Panc1 (cell line): ENCODE data around the gene APCDD1. TPM values are rescaled to one million over a fixed set of nuclear protein-coding genes. Genes with fewer than 3 reads are reported as not detected.

ENCODE experiments used
- ATAC-seq: fragments of 200-7000 bp; cut with Tn5 transposase; 2 replicates; pipeline ENCODE4 v1.9.1; 2020; ENCODE audit warnings: mild to moderate bottlenecking, moderate library complexity
- BruUV-seq: library from RNA; stranded (reverse); fragments of 400-500 nt; replicated peaks from 2 replicates; lab custom pipeline; 2021; lab: Mats Ljungman, UMichigan
- CTCF ChIA-PET: fragments of 300-600 bp; sonication (Branson Sonifier 250); formaldehyde crosslinking; loops from one replicate; lab custom pipeline; 2022; ENCODE audit warnings: antibody characterized with exemption; lab: Charles Lee
- POLR2A ChIA-PET: fragments of 300-600 bp; sonication (Branson Sonifier 250); formaldehyde crosslinking; loops from one replicate; lab custom pipeline; 2022; ENCODE audit warnings: antibody characterized with exemption; lab: Charles Lee
- DNase-seq: peaks from one replicate; pipeline ENCODE4 v3.0.0-alpha.2; 2010; ENCODE audit warnings: low read depth, low spot score
- H3K27ac ChIP-seq: 2 replicates; pipeline ENCODE4 v1.5.1; 2011; ENCODE audit warnings: mild to moderate bottlenecking, low read length, inconsistent platforms
- H3K27me3 ChIP-seq: fragments of 200-500 bp; sonication (Bioruptor generic); 2 replicates; pipeline ENCODE4 v1.6.0; 2014; ENCODE audit warnings: low read length, inconsistent platforms; ENCODE audit not compliant: control insufficient read depth, insufficient read depth
- H3K36me3 ChIP-seq: fragments of 200-500 bp; sonication (Bioruptor generic); 2 replicates; pipeline ENCODE4 v1.5.1; 2014; ENCODE audit warnings: inconsistent platforms, mild to moderate bottlenecking, low read length, moderate library complexity; ENCODE audit not compliant: control insufficient read depth, insufficient read depth
- H3K4me1 ChIP-seq: 2 replicates; pipeline ENCODE4 v1.5.1; 2011; ENCODE audit warnings: inconsistent platforms, mild to moderate bottlenecking, low read length, moderate library complexity; ENCODE audit not compliant: control insufficient read depth, insufficient read depth
- H3K4me3 ChIP-seq, 2 experiments: 2 replicates each; pipeline ENCODE4 v1.5.1; 2011 to 2012; ENCODE audit warnings: low read depth in 2 of 2, low read length in 2 of 2, mild to moderate bottlenecking in 2 of 2, inconsistent platforms in 1 of 2, moderate library complexity in 1 of 2
- H3K9me3 ChIP-seq: fragments of 200-500 bp; sonication (Bioruptor generic); 2 replicates; pipeline ENCODE4 v1.5.1; 2014; ENCODE audit warnings: low read depth, mild to moderate bottlenecking, inconsistent platforms, low read length, moderate library complexity; ENCODE audit not compliant: control insufficient read depth, insufficient read depth
- CTCF ChIP-seq: fragments of 450-650 bp; IDR thresholded peaks from 2 replicates; pipeline ENCODE4 v1.5.1; 2017; ENCODE audit warnings: mild to moderate bottlenecking
- POLR2AphosphoS5 ChIP-seq: IDR thresholded peaks from 2 replicates; pipeline ENCODE4 v1.6.1; 2012; ENCODE audit warnings: mild to moderate bottlenecking, low read depth, low read length, moderate library complexity
- REST ChIP-seq, 2 experiments: IDR thresholded peaks; 2 replicates each; pipeline ENCODE4 v1.6.1; 2011 to 2012; ENCODE audit warnings: low read depth in 2 of 2, control low read depth in 1 of 2, low read length in 1 of 2, mild to moderate bottlenecking in 1 of 2, moderate library complexity in 1 of 2; ENCODE audit not compliant: insufficient read depth in 1 of 2
- SIN3A ChIP-seq: IDR thresholded peaks from 2 replicates; pipeline ENCODE4 v1.6.1; 2012; ENCODE audit warnings: low read depth, mild to moderate bottlenecking, low read length, moderate library complexity, borderline replicate concordance; ENCODE audit not compliant: insufficient read depth
- TCF7L2 ChIP-seq: IDR thresholded peaks from 2 replicates; pipeline ENCODE4 v1.6.1; 2011; ENCODE audit warnings: mild to moderate bottlenecking, low read depth, low read length, inconsistent platforms
- in situ Hi-C: cut with HindIII; loops from 2 replicates; pipeline ENCODE4 v1.10.0; 2016; ENCODE audit warnings: low sequenced_read_pairs, low pct_unique_long_range_greater_than_20kb
- intact Hi-C: fragments of 100-400 bp; cut with micrococcal nuclease; formaldehyde crosslinking; loops from one replicate; pipeline ENCODE4 v1.10.0; 2022; ENCODE audit not compliant: unreplicated experiment
- total RNA-seq: library from RNA; stranded (reverse); gene quantifications from one replicate; pipeline ENCODE4 v1.2.1, GENCODE V29; 2021; ENCODE audit not compliant: unreplicated experiment

The APCDD1 gene
- total RNA-seq, 1 experiment from 2014 or later = 0.36 TPM

- Histone ChIP-seq H3K4me1 (no peaks in the 10 kb centered on the region), H3K27ac (no peak overlapping the region), H3K9me3 (no peaks in the 10 kb centered on the region), H3K36me3 (no peaks in the 10 kb centered on the region), H3K4me3 (no peak overlapping the region), H3K27me3 (peaks cover 14% of the 10 kb centered on the region)
- DNase-seq = no peak
- in situ Hi-C loops (no loop called here), intact Hi-C loops (loop anchor here (10.0 kb wide), 1 partner anchor 58 kb away; no protein-coding TSS in a partner anchor)
- ATAC-seq = no peak
- POLR2A ChIA-PET = no interaction called here
- TF ChIP-seq REST (IDR thresholded peaks at IDR 0.05; ENCODE audit: insufficient read depth in 1 of 2, low read depth in 2 of 2, low read length in 1 of 2) (no peak), POLR2AphosphoS5 (no peak), TCF7L2 (no peak), CTCF (no peak), SIN3A (no peak)
- CTCF ChIA-PET = no interaction called here
- no TSS peak for BruUV-seq
These were observed 18.7 kb downstream of the APCDD1 start for GRCh38 chr18:10473132-10473531.

- no peak for TF ChIP-seq REST (IDR thresholded peaks at IDR 0.05; ENCODE audit: insufficient read depth in 1 of 2, low read depth in 2 of 2, low read length in 1 of 2)
- TF ChIP-seq CTCF = no peak
- Histone ChIP-seq H3K27ac (no peak overlapping the region), H3K27me3 (peaks cover 14% of the 10 kb centered on the region), H3K4me3 (no peak overlapping the region), H3K36me3 (no peaks in the 10 kb centered on the region), H3K4me1 (no peaks in the 10 kb centered on the region), H3K9me3 (no peaks in the 10 kb centered on the region)
- POLR2A ChIA-PET = no interaction called here
- BruUV-seq = no TSS peak
- DNase-seq = no peak
- CTCF ChIA-PET = no interaction called here
- in situ Hi-C loops = no loop called here
- intact Hi-C loops = loop anchor here (10.0 kb wide), 1 partner anchor 60 kb away; no protein-coding TSS in a partner anchor
- no peak for ATAC-seq
These were observed 19.9 kb downstream of the APCDD1 start for GRCh38 chr18:10474309-10474708.
